HepG2 (cell line): Measurements from ENCODE around the gene DDX1. TPM values are rescaled to one million over a fixed set of nuclear protein-coding genes. Genes with fewer than 3 reads are reported as not detected.

ENCODE experiments used
- ATAC-seq: fragments of 200-7000 bp; cut with Tn5 transposase; 3 replicates; pipeline ENCODE4 v1.9.1; 2020; ENCODE audit warnings: mild to moderate bottlenecking, moderate library complexity
- BruUV-seq: library from RNA; stranded (reverse); fragments of 400-500 nt; replicated peaks from 2 replicates; lab custom pipeline; 2021; lab: Mats Ljungman, UMichigan
- CTCF ChIA-PET: fragments of 300-600 bp; formaldehyde crosslinking; extraction: SDS; loops from one replicate; lab custom pipeline; 2021; ENCODE audit warnings: low total read pairs, inconsistent platforms, low intra/inter-chr PET ratio; lab: Yijun Ruan, JAX
- POLR2A ChIA-PET: fragments of 350-600 bp; sonication (Branson Sonifier 250); formaldehyde crosslinking; loops from one replicate; lab custom pipeline; 2020; ENCODE audit warnings: antibody characterized with exemption, inconsistent platforms; lab: Yijun Ruan, JAX
- DNase-seq: peaks from one replicate; pipeline ENCODE4 v3.0.0-alpha.2; 2015; ENCODE audit warnings: low spot score
- FAIRE-seq: peaks from 3 replicates; lab custom pipeline; 2011; peaks lifted over from hg19 to GRCh38; lab: Jason Lieb, UNC
- H2AFZ ChIP-seq: one replicate; pipeline ENCODE4 v1.6.1; 2011; ENCODE audit warnings: low read length, inconsistent platforms
- H3K27ac ChIP-seq: fragments of 300-600 bp; 3 replicates; pipeline ENCODE4 v1.8.0; 2011; ENCODE audit warnings: mixed run types, mild to moderate bottlenecking, mixed read lengths, low read length, inconsistent platforms; ENCODE audit not compliant: insufficient read depth; ENCODE audit errors: extremely low read length
- H3K27me3 ChIP-seq, 2 experiments: fragments of 200-600 bp in 1 of 2; 2 replicates in 1 of 2; 3 replicates in 1 of 2; pipeline versions ENCODE4 v1.6.0 to v1.8.0; 2011; ENCODE audit warnings: low read length in 2 of 2, mild to moderate bottlenecking in 2 of 2, moderate library complexity in 2 of 2, inconsistent platforms in 1 of 2; ENCODE audit not compliant: insufficient read depth in 2 of 2, control insufficient read depth in 1 of 2
- H3K36me3 ChIP-seq, 2 experiments: fragments of 200-600 bp in 1 of 2; replicated peaks in 1 of 2; 2 replicates in 1 of 2; 3 replicates in 1 of 2; pipeline versions ENCODE4 v1.5.1 to v1.8.0; 2011; ENCODE audit warnings: low read length in 2 of 2, inconsistent platforms in 1 of 2; ENCODE audit not compliant: insufficient read depth in 2 of 2, control insufficient read depth in 1 of 2
- H3K4me1 ChIP-seq: 2 replicates; pipeline ENCODE4 v1.5.1; 2012; ENCODE audit warnings: low read length, inconsistent platforms; ENCODE audit not compliant: insufficient read depth
- H3K4me2 ChIP-seq: 2 replicates; pipeline ENCODE4 v1.6.0; 2011; ENCODE audit warnings: low read depth, low read length, inconsistent platforms
- H3K4me3 ChIP-seq, 3 experiments: fragments of 200-600 bp in 1 of 3; sonication (generic), shearing (Covaris generic) in 1 of 3; replicated peaks in 1 of 3; 2 replicates each; pipeline ENCODE4 v1.5.1; 2011 to 2016; ENCODE audit warnings: low read length in 3 of 3, inconsistent platforms in 2 of 3, low read depth in 2 of 3, mild to moderate bottlenecking in 2 of 3, control low read depth in 1 of 3, mixed read lengths in 1 of 3; ENCODE audit not compliant: insufficient read depth in 1 of 3
- H3K79me2 ChIP-seq: one replicate; pipeline ENCODE4 v1.6.1; 2011; ENCODE audit warnings: low read length, inconsistent platforms; ENCODE audit not compliant: insufficient read depth
- H3K9ac ChIP-seq: 2 replicates; pipeline ENCODE4 v1.6.0; 2011; ENCODE audit warnings: mild to moderate bottlenecking, low read depth, low read length, inconsistent platforms; ENCODE audit not compliant: insufficient read depth
- H3K9me3 ChIP-seq: 2 replicates; pipeline ENCODE4 v1.5.1; 2012; ENCODE audit warnings: mild to moderate bottlenecking, low read length
- H4K20me1 ChIP-seq: 2 replicates; pipeline ENCODE4 v1.6.0; 2011; ENCODE audit warnings: inconsistent platforms, mild to moderate bottlenecking, low read length, moderate library complexity; ENCODE audit not compliant: insufficient read depth
- DMTF1 ChIP-seq: sonication (generic); formaldehyde crosslinking; IDR thresholded peaks from 2 replicates; pipeline ENCODE4 v1.4.0; 2020; ENCODE audit warnings: mild to moderate bottlenecking, missing genetic modification reagents
- ELF4 ChIP-seq: sonication (generic); formaldehyde crosslinking; IDR thresholded peaks from 2 replicates; pipeline ENCODE4 v1.5.0; 2020; ENCODE audit warnings: missing genetic modification reagents, mild to moderate bottlenecking, moderate library complexity, borderline replicate concordance
- IRF2 ChIP-seq: IDR thresholded peaks from 2 replicates; pipeline ENCODE4 v1.6.1; 2018; ENCODE audit warnings: missing genetic modification reagents, missing compliant biosample characterization
- MIER3 ChIP-seq: IDR thresholded peaks from 2 replicates; pipeline ENCODE4 v1.6.1; 2016; ENCODE audit warnings: missing compliant biosample characterization, borderline replicate concordance
- MXD3 ChIP-seq: IDR thresholded peaks from 2 replicates; pipeline ENCODE4 v1.6.1; 2016; ENCODE audit warnings: mild to moderate bottlenecking, missing biosample characterization, missing genetic modification reagents
- PBX3 ChIP-seq: sonication (generic); formaldehyde crosslinking; IDR thresholded peaks from 2 replicates; pipeline ENCODE4 v1.8.1; 2023; ENCODE audit warnings: missing genetic modification reagents, inconsistent platforms, borderline replicate concordance
- SAFB2 ChIP-seq: sonication (generic); formaldehyde crosslinking; IDR thresholded peaks from 2 replicates; pipeline ENCODE4 v1.5.1; 2020; ENCODE audit warnings: missing genetic modification reagents, low read depth, mild to moderate bottlenecking, borderline replicate concordance
- YY1 ChIP-seq: IDR thresholded peaks from 2 replicates; pipeline ENCODE4 v1.6.1; 2011; ENCODE audit warnings: low read length, low read depth, moderate library complexity, mild to moderate bottlenecking; ENCODE audit not compliant: insufficient read depth, insufficient replicate concordance
- ZBTB14 ChIP-seq: sonication (generic); formaldehyde crosslinking; IDR thresholded peaks from 2 replicates; pipeline ENCODE4 v1.4.0; 2020; ENCODE audit warnings: missing genetic modification reagents
- ZFY ChIP-seq: sonication (generic); formaldehyde crosslinking; IDR thresholded peaks from 2 replicates; pipeline ENCODE4 v1.4.0; 2020; ENCODE audit warnings: missing genetic modification reagents
- ZNF235 ChIP-seq: sonication (generic); formaldehyde crosslinking; IDR thresholded peaks from 2 replicates; pipeline ENCODE4 v1.8.1; 2023; ENCODE audit warnings: mild to moderate bottlenecking, missing genetic modification reagents, borderline replicate concordance
- ZNF441 ChIP-seq: sonication (generic); formaldehyde crosslinking; IDR thresholded peaks from 2 replicates; pipeline ENCODE4 v1.7.0; 2021; ENCODE audit warnings: missing genetic modification reagents, borderline replicate concordance
- WGBS: methylation state at CpG from one replicate; pipeline ENCODE4 v1.1.6; 2017; ENCODE audit warnings: low lambda C conversion rate; 5-methylcytosine and 5-hydroxymethylcytosine counted together
- in situ Hi-C: cut with HindIII; loops from 2 replicates; pipeline ENCODE4 v1.10.0; 2017; ENCODE audit warnings: low pct_unique_long_range_greater_than_20kb; ENCODE audit not compliant: extremely low pct_ligation_motif_present
- intact Hi-C: fragments of 100-400 bp; cut with micrococcal nuclease; formaldehyde crosslinking; loops from one replicate; pipeline ENCODE4 v1.10.0; 2022; ENCODE audit not compliant: unreplicated experiment
- polyA plus RNA-seq, 8 experiments: library from polyadenylated mRNA; depleted of rRNA in 3 of 8; stranded (reverse) in 7 of 8; unstranded in 1 of 8; fragments of >200 nt; fragmentation: Illumina TruSeq in 4 of 8; extraction: Trizol in 4 of 8; gene quantifications; 2 replicates each; pipeline versions ENCODE4 v1.2.1 to v1.2.3, GENCODE V29; 2011 to 2016; ENCODE audit warnings: low read depth in 4 of 8, missing spikeins in 1 of 8, mixed read lengths in 1 of 8; ENCODE audit not compliant: insufficient read depth in 1 of 8
- total RNA-seq, 5 experiments: library from RNA; depleted of rRNA; stranded (reverse); fragments of >200 nt; fragmentation: Illumina TruSeq; extraction: Trizol; gene quantifications; 2 replicates each; pipeline ENCODE4 v1.2.3, GENCODE V29; 2016; ENCODE audit warnings: low read depth in 1 of 5

DDX1 gene
- total and polyA plus RNA-seq, 2 of the 13 experiments (the other 11 are each of a cell fraction or from before 2014, with no cell fraction given) = 81.6 to 130 TPM

GRCh38 chr2:15661295-15661569 is 69.6 kb downstream of the DDX1 start:
- FAIRE-seq = no peak
- H3K4me2 ChIP-seq = no peak overlapping the region
- no peak overlapping the region for H3K9ac ChIP-seq
- H3K27ac ChIP-seq = no peak overlapping the region
- TF ChIP-seq ZBTB14 (no peak), IRF2 (no peak), SAFB2 (CRISPR knock-in tag) (no peak), ZNF441 (no peak), PBX3 (CRISPR knock-in tag) (no peak), MXD3 (CRISPR knock-in tag) (no peak), ZFY (no peak), DMTF1 (no peak), ZNF235 (CRISPR knock-in tag) (no peak), MIER3 (CRISPR knock-in tag) (no peak), YY1 (no peak), ELF4 (no peak)
- TF ChIP-seq, all 625 proteins: peak for 0
- Histone ChIP-seq H4K20me1 (no peaks in the 10 kb centered on the region), H3K27me3 (peaks cover 0 to 46% of the 10 kb centered on the region in 2 experiments; a peak in 2 of 5 replicates), H3K36me3 (no peaks in the 10 kb centered on the region), H3K9me3 (no peaks in the 10 kb centered on the region), H3K79me2 (no peaks in the 10 kb centered on the region), H2AFZ (no peak overlapping the region), H3K4me3 (no peak overlapping the region), H3K4me1 (peaks cover 16% of the 10 kb centered on the region)
- WGBS = 34% methylated on average over 2 of the region's 2 CpGs
- intact Hi-C loops (no loop called here), in situ Hi-C loops (no loop called here)
- ChIA-PET POLR2A (no interaction called here), CTCF (no interaction called here)
- DNase-seq = no peak
- no TSS peak for BruUV-seq
- no peak for ATAC-seq
